ENCODE data around the gene STKLD1.
"Not testable (repeated sequence)": the region's sequence is repeated elsewhere in the genome, so short reads cannot be mapped to it uniquely, and the experiment has no call there.

The STKLD1 gene

DNA sequence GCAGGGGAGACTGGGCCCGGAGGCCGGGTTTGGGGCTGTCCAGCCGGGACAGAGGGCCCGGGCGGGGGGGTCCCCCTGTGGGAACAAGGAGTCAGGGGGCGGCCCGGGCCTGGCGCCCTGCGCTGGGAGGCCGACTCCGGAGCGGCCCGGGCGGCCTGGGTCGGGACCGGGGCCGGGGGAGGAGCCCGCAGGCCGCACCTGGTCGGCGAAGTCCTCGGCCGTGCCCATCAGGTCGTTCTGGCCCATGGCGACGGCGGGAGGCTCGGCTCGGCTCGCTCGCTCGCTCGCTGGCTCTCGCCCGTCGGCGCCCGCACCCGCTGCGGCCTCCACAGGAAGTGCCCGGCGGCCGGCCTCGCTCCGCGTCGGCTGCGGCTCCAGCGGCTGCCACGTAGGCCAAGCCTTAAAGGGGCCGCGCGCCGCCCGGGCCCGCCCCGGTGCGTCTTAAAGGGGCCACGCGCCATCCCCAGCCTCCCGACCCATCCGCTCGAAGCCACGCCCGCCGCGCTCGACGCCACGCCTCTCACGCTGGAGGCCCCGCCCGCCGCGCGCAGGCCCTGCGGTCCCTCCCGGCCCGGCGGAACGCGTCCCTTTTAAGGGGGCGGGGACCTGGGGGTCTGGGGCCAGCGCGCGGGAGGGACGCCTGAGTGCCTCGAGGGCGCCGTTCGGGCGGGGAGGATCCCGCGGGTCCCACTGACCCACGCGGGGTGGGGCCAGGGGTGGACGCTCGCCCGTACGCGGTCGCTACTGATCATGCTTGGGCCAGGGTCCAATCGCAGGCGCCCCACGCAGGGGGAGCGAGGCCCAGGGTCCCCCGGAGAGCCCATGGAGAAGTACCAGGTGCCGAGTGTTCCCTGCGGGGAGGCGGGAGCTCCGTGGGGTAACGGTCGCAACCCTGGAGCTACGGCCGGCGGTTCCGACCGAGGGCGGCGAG lies at the start of gene STKLD1, which contains the start of gene SURF4:
TSS of gene STKLD1 (plus strand) at position 643 of the 931 bp plus-strand sequence. CDS start at position 751, 108 bp downstream.
TSS of gene SURF4 (minus strand) at position 337 of the 931 bp plus-strand sequence. CDS start at position 246, 91 bp downstream.
- DNase-seq (ENCODE audit: low read depth in 2 of 2), result peak; percentile 94 to 96

GRCh38 chr9:133327021-133327420 lies 49.1 kb upstream of the STKLD1 start:
- not testable (repeated sequence) for DNase-seq (ENCODE audit: low read depth in 2 of 2)

DNA sequence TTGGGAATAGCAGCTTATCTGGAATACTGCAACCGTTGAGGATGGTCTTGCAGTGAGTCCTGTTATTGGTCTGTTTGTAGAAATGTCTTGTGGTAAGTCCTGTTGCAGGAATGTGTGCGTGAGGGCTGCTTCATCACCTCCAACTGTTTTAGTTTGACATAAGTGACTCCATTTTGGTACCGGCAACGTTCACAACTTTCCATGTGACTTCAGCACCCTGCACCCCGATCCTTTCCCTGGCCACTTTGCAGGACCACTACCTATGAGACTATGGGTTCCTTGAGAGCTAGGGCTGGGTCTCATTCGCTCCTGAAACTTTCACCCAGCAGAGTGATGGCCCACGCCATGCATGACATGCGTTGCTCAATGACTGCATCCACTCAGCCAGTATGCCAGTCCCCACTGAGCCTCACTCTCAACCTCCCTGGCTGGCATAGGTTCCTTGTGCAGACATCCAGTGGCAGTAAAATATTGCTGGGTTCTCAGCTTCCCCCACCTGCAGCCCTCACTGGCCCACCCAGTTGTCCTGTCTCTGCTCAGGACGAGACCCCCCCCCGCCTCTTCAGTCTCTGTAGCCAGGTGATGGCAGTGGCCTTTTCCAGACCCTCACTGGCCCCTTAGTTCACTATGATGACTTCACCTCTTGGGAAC lies 48.2 kb upstream of the STKLD1 start:
- no peak for DNase-seq (ENCODE audit: low read depth in 2 of 2)

GRCh38 chr9:133329306-133330156 lies 46.6 kb upstream of the STKLD1 start:
- not testable (repeated sequence) for DNase-seq (ENCODE audit: low read depth in 2 of 2)

DNA sequence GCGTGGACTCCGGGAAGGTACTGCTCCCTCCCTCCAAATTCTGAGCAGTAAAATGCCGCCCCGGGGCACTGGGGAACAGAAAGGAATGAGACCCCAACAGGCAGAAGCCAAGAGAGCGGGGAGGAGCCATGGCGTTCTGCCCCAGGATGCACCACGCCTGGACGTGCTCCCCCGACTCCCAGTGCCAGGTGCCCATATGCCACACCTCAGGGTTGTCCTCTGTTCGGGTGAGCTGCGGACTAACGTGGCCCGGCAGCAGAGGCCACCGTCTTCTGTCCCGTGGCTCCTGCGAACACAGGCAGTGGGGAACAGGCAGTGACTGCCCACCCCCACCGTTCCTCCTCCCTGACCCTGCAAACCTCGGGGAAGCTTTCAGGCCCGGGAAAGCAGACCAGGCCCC lies 44.9 kb upstream of the STKLD1 start:
- DNase-seq (ENCODE audit: low read depth in 2 of 2), result no peak

DNA sequence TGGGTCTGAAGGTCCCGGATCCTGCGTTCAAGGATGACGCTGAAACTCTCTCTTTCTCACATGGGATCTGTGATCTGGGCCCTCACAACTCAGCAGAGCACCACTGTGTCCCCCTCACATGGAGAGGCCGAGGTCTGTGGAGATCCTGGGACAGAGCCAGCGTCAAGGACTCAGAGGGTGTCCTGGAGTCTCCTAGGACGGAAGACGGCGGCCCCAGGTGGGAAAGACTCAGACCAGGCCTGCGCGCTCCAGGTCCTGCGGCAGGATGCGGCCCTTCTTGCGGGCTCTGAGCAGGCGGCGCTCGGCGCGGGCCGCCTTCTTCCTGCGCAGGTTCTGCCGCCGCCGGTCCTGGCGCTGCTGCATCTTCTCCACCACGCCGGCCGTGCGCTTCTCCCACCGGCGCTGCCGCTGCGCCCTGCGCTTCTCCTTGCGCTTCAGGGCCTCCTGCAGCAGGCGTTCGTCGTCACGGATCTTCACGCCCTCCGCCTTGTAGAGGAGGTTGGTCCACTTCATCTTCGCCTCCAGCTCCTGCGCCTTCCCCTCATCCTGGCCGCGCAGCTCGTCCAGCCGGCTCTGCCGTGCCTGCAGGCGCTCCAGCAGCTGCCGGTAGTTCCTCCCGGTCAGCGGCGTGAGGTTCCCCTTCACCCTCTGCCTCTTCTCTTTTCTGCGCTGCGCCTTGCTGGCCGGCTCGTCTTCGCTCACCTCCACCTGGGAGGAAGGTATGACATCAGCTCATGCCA lies 44.4 kb upstream of the STKLD1 start:
- DNase-seq (ENCODE audit: low read depth in 2 of 2), result no peak

DNA sequence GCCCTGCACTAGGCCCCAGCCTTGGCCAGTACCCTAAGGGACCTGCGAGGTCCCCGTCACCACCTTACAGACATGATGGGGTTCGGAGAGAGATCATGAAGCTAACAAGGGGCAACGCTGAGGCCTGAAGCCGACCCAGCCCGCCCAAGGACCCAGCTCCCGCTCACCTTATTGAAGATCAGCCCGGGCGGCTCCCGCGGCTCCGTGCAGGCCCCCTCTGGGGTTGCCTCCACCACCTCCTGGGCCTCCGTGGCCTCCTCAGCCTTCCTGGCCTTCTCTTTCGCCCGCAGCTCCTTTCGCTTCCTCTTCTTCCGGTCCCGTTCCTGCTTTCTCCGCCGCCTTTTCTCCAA lies 43.8 kb upstream of the STKLD1 start:
- DNase-seq (ENCODE audit: low read depth in 2 of 2), result no peak

DNA sequence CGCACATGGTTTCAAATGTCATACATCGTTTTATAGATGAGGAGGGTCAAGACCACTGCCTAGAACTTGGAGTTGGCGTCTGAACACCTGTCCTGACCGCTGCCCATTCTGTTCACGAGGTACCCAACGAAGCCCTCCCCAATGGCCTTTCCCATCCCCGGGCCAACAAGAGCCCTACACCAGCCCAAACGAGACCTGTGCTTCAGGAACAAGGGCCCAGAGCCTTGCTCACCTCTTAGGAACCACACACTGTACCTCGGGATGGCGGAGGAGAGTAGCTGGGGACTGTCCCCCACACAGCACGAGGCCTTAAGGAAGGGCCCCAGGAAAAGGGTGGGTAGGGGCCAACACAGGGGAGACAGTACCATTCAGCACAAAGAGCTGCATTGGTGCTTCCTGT lies 43.2 kb upstream of the STKLD1 start:
- DNase-seq (ENCODE audit: low read depth in 2 of 2), result no peak

DNA sequence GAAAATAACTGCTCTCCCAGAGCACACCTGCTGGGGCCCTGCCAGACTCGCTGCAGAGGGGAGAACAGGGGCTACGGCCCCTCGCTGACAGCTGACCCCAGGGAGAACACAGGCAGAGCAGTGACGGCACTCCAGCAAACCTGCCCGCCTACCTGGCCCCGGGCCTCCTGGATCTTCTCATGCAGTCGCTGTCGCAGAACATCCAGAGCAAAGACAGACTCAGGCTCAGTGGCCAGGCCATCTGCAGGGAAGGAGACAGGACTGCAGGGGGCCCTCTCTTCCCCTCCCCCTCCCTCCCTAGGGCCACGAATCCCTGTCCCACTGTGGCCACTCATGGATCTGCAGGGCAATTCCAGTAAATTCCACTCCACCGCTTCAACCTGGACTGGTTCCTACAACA lies 42.6 kb upstream of the STKLD1 start:
- no peak for DNase-seq (ENCODE audit: low read depth in 2 of 2)

DNA sequence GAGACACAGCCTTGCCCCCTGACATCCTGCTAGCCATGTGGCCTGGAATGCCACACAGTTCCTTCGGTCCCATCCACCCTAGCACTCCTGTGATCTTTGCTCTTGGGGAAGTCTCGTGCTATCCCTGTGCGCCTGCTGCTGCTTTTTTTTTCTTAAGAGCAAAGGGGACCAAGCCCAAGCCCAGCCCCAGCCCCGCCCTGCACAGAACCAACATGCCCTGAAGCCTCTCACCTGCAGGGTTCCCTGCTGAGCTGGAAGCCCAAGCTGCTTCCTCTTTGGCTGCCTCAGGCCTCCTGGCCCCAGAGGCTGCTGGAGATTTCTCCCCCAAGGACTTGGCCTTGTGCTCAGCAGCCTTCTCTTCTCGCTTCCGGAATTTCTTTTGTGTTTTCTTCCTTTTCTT lies 42.0 kb upstream of the STKLD1 start:
- no peak for DNase-seq (ENCODE audit: low read depth in 2 of 2)

GRCh38 chr9:133334888-133335287 lies 41.3 kb upstream of the STKLD1 start:
- DNase-seq (ENCODE audit: low read depth in 2 of 2), result not testable (repeated sequence)

DNA sequence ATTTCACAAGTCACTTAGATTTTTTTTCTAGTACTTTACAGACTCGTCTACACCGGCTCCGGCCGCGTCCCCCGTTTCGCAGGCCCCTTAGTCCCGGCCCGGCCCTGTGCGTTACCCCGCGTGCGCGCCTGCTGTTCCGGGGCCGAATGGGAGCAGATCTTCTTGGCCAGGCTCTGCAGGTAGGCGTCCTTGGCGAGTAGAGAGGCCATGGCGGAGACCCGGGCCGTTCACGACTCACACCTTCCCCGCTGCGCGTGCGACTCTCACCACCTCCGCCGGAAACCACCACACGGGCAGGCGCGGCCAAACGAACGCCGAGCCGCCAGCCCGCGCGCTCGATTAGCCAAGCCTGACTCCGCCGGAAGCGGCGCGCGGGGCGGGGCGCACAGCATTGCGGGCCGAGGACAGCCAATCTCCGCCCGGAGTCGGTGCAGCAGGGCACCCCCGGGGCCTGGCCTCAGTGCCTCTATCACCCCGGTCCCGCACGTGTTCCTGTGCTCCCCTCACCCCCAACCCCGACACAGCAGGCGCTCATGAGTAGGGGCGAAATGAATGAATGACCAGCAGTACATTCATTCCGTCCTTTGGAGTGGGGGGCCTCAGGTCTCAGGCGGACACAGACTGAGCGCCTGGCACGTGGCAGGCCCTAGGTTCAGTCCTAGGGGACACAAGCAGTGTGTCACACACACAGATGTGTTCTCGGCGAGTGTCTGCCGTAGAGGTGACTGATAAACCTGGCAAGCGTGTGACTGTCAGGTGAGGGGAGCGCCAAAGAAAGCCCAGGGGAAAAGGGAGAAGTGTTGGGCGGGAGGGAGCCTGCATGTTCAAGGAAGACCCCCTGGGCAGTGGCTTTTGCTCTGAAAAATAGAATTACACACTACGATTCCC lies 40.0 kb upstream of the STKLD1 start, which contains the start of gene SURF6:
TSS of gene SURF6 (minus strand) at position 265 of the 888 bp plus-strand sequence. CDS start at position 209, 56 bp downstream.
- peak; percentile 91 to 93 for DNase-seq (ENCODE audit: low read depth in 2 of 2)

DNA sequence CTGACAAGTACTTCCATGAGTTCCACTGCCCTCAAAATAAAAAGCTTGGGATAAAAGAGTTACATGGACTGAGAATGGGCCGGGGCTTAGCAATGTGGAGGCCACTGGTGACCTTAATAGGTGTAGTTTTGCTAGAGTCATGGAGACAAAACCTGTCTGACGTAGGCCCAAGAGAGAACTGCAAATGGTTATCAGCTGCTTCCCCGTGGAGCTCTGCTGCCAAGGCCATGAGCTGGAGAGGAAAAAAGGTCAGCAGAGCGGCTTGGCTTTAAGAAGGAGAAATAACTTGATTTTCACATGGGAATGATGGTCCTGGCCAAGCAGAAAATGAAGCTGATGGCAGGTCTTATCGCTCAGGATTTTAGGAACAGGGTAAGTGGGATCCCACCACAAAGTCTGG lies 36.5 kb upstream of the STKLD1 start:
- DNase-seq (ENCODE audit: low read depth in 2 of 2), result no peak

DNA sequence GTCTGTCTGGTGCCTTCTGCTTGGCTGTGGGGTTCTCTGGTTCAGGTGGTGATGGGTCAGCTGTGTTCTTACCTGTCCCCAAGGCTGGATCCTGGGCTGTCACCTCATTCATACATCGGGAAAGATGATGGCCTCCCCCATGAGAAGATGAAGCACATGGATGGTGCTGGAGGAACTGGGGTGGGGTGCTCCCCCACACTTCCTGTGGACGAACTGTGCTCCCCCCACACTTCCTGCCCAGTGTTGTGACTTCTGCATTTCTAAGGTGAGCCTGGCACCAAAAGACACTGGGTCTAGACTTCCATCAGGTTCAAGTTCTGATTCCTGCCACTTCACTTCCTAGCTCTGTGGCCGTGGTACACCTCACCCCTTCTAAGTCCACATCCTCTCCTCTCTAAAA lies 35.9 kb upstream of the STKLD1 start:
- DNase-seq (ENCODE audit: low read depth in 2 of 2), result no peak

- DNase-seq (ENCODE audit: low read depth in 2 of 2), result no peak
Observed at GRCh38 chr9:133340916-133341315, 35.2 kb upstream of the STKLD1 start.

GRCh38 chr9:133341369-133342068 lies 34.6 kb upstream of the STKLD1 start:
- DNase-seq (ENCODE audit: low read depth in 2 of 2), result no peak

DNA sequence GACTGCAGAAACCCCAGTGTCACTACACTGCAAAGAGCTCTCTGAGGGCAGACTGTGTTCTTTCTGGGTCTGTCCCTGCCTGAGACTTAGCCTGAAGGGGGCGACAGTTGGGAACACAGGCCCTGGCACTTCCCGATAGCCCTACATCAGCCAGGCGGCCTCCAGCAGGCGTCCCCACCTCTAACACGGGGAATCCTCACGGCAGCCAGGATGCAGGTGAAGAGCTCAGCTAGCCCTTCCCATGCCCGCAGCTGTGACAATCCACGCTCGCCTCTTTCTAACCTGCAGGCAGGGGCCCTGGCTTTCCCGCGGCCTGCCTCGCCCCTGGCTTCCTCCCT lies 34.1 kb upstream of the STKLD1 start:
- no peak for DNase-seq (ENCODE audit: low read depth in 2 of 2)

- no peak for DNase-seq (ENCODE audit: low read depth in 2 of 2)
Observed at GRCh38 chr9:133342570-133342969, 33.6 kb upstream of the STKLD1 start.

DNA sequence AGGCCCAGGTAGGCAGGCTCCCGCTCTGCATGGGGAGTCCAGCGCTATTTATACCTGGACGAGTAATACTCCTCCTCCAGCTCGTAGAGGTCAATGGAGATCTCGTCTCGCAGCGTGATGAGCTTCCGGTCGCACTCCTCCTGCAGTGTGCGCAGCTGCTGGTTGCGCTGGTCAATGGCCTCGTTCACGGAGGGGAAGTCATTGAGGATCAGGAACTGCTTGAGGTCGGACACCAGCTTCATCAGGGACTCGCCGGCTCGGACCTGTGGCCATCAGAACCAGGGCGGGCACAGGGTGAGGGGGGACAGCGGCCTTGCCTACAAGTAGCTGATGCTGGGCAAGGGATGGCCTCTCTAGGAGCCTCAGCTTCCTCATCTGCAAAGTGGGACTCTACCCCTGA lies 32.1 kb upstream of the STKLD1 start:
- no peak for DNase-seq (ENCODE audit: low read depth in 2 of 2)

GRCh38 chr9:133344979-133345378 lies 31.2 kb upstream of the STKLD1 start:
- no peak for DNase-seq (ENCODE audit: low read depth in 2 of 2)

All from stimulated activated CD8-positive, alpha-beta memory T cell treated with anti-CD3 and anti-CD28 coated beads, Interleukin-15, amount 100 ng/mL, for 48 hours (primary cell).